NCI-H146 treated with DMSO at 0.1 percent for 48 hours (cell line): ENCODE results near the gene DCLRE1A.

ENCODE experiments used
- DNase-seq: peaks from one replicate; lab custom pipeline; 2025; ENCODE audit not compliant: unreplicated experiment; lab: John Stamatoyannopoulos, UW

The DCLRE1A gene

DNA sequence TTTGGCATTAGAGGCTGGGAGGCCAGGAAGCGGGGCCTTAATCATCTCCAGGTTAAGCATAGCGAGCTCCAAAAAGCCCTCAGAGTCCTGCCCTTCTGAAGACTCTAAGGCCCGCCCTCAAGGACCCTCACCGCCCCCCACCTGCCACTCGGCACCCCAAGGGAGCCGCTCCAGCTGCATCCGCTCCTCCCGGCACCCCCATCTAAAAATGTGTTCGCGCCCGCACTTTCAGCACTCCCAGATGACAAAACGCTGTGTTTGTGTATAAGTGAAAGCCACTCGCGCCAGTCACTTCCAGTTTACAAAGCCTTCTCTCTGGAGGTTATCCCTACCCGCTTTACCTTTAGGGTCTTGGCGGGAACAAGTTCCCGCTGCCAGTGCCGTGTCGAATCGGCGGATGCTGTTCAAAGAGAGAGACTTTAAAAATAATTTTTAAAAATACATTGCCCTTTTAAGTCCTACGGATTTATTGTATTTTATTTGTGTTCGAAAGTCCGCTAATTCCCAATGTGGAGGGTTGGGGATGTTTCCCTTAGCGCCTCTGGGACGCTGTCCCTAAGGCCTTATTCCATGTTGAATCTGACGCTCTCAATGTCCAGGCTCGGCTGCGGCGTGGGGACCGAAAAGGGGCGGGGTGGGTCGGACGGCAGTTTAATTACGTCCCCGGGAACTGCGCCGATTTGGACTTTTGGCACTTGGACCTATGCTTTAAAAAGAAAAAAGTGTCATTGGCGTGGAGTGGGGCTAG, at the start of gene DCLRE1A, which contains the start of gene NHLRC2:
Gene DCLRE1A (minus strand): TSS at position 70 of the 748 bp plus-strand sequence. CDS start 900 bp downstream, outside the sequence.
Gene NHLRC2 (plus strand): TSS at position 649 of the 748 bp plus-strand sequence. CDS start 212 bp downstream, outside the sequence.
- peak; percentile 76 for DNase-seq

DNA sequence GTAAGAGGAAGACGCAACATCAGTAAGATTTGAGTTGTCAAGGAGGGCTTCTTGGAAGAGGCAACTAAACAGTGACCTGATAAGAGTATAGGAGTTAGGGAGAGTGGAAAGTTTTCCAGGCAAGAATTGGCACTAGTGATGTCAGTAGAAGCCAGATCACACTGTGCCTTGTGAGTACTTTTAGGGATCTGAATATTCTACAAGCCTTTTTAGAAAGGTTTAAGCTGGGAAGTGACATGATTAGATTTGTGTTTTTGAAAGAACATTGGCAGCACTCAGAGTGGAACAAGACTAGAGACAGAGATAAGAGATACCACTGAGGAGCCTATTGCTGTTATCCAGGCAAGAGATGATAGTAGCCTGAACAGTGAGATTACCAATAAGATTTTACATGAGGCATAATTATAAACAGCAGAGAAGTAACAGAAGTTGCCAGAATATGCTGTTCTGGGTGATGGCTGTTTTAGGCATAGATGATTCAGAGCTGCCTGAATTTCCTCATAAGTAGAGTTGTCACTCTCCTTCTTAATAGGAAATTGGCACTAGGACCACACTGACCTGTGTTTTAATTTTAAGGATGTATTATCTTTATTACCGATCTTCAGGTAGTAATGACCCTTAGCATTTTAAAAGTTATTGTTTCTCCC, 46.2 kb upstream of the DCLRE1A start:
- no peak for DNase-seq

DNA sequence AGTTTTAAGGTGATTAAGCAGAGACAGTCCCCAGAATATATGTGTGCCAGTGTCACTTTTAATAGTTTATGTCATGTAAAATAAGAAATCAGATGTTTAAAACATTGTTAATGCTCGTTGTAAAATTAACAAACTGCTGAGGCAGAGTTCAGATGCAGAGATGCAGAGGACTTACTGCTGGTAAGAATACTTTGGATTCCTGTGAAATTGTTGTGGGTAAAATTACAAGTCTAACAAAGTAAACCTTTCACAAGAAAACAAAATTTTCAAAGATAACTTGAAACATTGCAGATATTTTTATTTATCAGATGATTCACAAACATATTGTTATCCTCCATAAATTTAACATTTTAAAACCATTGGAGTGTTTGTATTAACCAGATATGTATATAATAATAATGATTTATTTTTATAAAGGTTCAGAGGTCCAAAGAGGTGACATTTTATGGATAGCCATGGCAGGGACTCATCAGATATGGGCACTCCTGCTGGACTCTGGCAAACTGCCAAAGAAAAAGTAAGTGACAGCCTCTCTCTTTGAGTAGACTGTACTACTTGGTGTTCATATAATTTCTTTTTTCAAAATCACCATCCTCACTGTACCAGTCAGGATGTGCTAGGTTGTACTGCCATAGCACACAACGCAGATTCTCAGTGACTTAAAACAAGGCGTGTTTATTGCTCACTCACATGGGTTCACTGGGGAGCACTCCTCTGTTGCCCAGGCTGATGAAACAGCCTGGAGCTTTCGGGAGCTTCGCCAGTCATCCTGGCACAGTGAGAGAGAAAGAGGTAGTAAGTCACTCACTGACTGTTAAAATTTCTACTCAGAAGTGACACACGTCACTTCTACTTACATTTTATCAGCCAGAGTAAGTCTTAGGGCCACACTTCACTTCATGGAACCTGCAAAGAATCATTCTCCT, 44.1 kb upstream of the DCLRE1A start:
- no peak for DNase-seq

GRCh38 chr10:113895018-113895417, 41.1 kb upstream of the DCLRE1A start:
- DNase-seq = no peak

DNA sequence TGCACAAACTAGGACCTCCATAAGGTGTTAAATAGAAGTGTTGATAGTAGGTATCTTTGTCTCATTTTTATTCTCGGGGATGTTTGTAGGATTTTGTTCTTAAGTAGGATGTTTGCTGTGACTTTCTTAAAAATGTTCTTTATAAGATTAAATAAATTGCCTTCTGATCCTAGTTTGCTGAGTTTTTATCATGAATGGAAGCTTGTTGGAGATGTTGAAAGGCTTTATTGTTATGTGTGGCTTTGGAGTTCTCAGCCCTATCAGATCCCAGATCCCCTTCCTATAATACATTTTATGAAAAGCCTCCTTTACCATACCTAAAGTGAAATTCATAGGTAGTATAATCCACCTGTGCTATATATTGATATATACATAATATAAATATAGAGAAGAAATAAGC, 40.7 kb upstream of the DCLRE1A start:
- DNase-seq = no peak

GRCh38 chr10:113893570-113893969, 39.7 kb upstream of the DCLRE1A start:
- no peak for DNase-seq

DNA sequence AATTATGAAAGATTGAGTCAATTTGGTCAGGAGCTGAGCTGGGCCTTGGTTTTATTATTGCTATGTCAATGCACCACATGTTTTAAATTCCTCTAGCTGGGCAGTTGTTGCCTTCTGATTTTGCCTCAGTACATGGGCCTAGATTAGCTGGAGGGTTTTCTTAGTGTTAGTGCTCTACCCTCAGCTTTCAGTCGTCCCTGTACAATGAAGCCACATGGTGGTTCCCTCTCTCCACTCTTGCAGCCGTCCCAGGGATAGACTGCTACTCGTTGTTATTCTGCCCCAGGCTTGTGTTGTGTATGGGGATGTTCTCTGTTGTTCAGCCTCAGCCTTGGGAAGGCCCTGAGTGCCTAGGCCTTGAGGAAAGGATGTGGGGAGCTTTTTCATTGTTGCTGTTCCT, 37.6 kb upstream of the DCLRE1A start:
- DNase-seq = no peak

GRCh38 chr10:113890769-113891168, 36.9 kb upstream of the DCLRE1A start:
- DNase-seq = no peak

- no peak for DNase-seq
Measured at GRCh38 chr10:113889911-113890310, 36.0 kb upstream of the DCLRE1A start.

DNA sequence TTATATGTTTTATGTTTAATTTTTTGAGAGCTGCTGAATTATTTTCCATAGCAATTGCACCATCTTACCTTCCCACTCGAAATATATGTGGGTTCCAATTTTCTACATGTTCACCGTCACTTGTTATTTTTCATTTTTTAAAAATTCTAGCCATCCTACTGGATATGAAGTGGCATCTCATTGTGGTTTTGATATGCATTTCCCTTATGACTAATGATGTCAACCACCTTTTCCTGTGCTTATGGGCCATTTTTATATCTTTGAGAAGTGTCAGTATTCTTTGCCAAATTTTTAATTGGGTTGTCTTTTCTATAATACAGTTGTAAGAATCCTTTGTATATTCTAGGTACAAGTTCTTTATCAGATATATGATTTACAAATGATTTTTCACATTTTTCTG, 28.4 kb upstream of the DCLRE1A start:
- no peak for DNase-seq

DNA sequence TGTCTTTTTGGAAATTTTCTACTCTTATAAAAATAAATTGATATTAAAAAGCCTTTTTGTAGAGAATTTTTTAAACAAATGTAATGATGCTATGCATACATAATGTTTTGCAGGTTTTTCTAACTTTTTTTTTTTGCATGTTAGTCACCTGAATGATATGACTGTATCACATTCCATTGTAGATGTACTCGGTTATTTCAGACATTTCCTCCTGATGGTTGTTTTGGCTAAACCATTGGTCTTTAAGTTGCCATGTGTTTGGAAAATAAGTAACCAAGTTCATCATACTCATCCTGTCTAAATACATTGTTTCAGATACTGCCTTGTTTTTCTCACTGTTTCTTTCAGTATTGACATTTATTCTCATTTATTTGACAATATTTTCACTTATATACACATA, 26.4 kb upstream of the DCLRE1A start:
- DNase-seq = no peak

GRCh38 chr10:113879691-113880090, 25.8 kb upstream of the DCLRE1A start:
- no peak for DNase-seq

- no peak for DNase-seq
Measured at GRCh38 chr10:113876461-113876860, 22.6 kb upstream of the DCLRE1A start.

DNA sequence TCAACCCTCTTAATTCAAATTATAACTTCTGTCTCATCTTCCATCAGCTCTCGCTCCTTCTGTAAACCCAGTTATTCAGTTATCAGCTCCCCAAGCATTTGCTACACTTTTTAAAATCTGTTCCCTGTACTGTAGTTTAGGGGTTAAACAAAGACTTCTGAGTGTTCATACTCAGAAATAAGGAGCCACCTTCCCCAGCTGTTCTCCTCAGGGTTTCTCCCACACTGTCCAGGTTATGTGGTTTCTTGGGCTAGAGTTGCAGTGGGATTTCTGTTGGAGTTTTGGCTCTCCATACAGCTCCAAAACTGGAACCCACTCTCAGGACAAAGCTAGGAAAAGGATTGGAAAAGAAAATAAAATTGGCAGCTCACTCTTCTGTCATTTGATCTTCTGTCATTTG, 21.3 kb upstream of the DCLRE1A start:
- no peak for DNase-seq

- DNase-seq = no peak
Measured at GRCh38 chr10:113872139-113873030, 18.5 kb upstream of the DCLRE1A start.

DNA sequence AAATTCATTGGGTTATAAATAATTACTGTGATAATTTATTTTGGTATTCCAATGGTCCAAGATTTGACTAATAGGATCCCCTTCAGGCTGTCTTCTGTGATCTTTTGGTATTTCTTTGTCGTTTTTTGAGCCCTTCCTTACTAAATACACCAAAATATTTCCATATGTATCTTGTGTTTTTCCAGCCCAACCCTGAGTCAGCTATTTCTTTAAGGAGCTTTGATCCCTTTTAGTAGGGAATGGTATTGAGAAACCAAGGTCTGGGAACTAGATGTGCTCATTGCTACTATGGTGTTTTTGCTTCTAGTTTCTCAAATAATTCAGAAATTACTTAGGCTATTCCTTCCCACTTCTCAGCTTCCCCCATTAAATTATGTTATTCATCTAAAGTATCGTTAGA, 15.9 kb upstream of the DCLRE1A start:
- DNase-seq = no peak

GRCh38 chr10:113867904-113868303, 14.0 kb upstream of the DCLRE1A start:
- DNase-seq = no peak

DNA sequence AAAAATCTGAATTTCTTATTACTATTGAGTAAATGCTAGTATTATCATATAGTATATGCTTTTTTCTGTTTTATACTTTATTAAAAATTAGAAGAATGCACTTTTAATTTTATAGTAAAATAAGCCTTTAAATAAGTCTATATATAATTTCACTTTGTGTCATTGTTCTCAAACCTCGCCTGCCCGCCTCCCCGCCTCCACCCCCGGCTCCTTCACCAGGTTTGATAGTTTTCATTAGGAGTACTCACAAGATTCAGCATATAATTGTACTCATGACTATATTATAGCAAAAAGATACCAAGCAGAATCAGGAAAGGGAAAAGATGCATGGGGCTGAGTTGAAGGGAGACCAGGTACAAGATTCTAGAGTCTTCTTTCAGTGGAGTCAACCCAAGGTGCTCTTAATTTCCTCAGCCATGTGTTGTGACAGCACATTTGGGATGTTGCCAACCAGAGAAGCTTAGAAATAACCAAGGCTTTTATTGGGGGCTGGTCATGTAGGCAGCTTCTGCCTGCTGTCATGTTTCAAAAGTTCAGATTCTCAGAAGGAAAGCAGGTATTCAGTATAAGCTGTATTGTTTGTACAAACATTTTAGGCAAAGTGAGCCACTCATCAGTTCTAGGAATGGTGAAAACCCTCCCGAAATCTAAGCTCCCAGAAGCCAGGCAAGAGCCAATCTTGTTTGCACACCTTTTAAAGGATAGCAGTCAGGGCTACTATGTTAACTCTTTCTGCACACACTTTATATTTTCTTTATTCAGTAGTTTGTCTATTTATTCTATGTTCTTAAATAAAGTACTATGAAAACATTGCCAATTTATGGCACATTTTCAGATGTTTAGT, 12.9 kb upstream of the DCLRE1A start:
- no peak for DNase-seq

- no peak for DNase-seq
Measured at GRCh38 chr10:113865901-113866300, 12.0 kb upstream of the DCLRE1A start.

DNA sequence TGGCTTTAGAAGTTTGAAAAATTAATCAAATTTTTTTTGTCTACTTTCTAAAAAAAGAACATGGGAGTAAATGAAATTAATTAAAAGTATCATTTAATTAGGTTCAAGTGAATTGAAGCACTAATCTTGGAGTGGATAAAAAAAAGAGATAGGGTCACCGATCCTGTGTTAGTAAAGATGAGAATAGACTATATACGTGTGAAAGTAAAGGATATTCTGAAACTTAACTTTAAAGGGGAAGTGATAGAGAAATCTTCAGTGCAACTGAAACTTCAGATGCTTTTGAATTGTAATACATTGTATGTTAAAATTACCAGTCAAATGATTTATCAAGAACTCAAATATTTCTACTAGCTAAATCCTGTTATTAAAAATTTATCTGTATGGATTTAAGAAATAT, 5.4 kb upstream of the DCLRE1A start:
- no peak for DNase-seq
